OCI-LY1 (cell line): ENCODE measurements around the gene TCERG1L.
"Not testable (repeated sequence)": the region's sequence is repeated elsewhere in the genome, so short reads cannot be mapped to it uniquely, and the experiment has no call there.

Experiments used
- H2AFZ ChIP-seq: fragments of 200-600 bp; sonication (generic), shearing (Covaris generic); 2 replicates; pipeline ENCODE4 v1.6.0; 2014; ENCODE audit warnings: antibody characterized with exemption, mild to moderate bottlenecking, low read length
- H3F3A ChIP-seq: fragments of 200-600 bp; sonication (generic), shearing (Covaris generic); 2 replicates; pipeline ENCODE4 v1.6.0; 2014; ENCODE audit warnings: mild to moderate bottlenecking, antibody characterized with exemption, low read length, moderate library complexity; ENCODE audit not compliant: insufficient read depth
- H3K27ac ChIP-seq: fragments of 200-600 bp; sonication (generic); 2 replicates; pipeline ENCODE4 v1.5.1; 2014; ENCODE audit warnings: low read length, mixed run types, mild to moderate bottlenecking, low read depth; ENCODE audit not compliant: poor library complexity, severe bottlenecking
- H3K27me3 ChIP-seq: fragments of 200-600 bp; sonication (generic); 2 replicates; pipeline ENCODE4 v1.6.0; 2014; ENCODE audit warnings: antibody characterized with exemption, mild to moderate bottlenecking, low read length, moderate library complexity; ENCODE audit not compliant: insufficient read depth
- H3K36me3 ChIP-seq: fragments of 200-600 bp; sonication (generic); 2 replicates; pipeline ENCODE4 v1.6.1; 2014; ENCODE audit warnings: mild to moderate bottlenecking, antibody characterized with exemption, low read length, moderate library complexity, mixed read lengths; ENCODE audit not compliant: insufficient read depth
- H3K4me1 ChIP-seq: fragments of 200-600 bp; sonication (generic); 2 replicates; pipeline ENCODE4 v1.5.1; 2014; ENCODE audit warnings: mild to moderate bottlenecking, low read length, moderate library complexity; ENCODE audit not compliant: insufficient read depth, severe bottlenecking
- H3K4me2 ChIP-seq: fragments of 200-600 bp; sonication (generic), shearing (Covaris generic); 2 replicates; pipeline ENCODE4 v1.6.1; 2014; ENCODE audit warnings: low read length
- H3K4me3 ChIP-seq: fragments of 200-600 bp; sonication (generic); 2 replicates; pipeline ENCODE4 v1.5.1; 2014; ENCODE audit warnings: low read length, low read depth, mild to moderate bottlenecking, mixed read lengths; ENCODE audit not compliant: poor library complexity, severe bottlenecking
- H3K79me2 ChIP-seq: fragments of 200-600 bp; shearing (Covaris generic); 2 replicates; pipeline ENCODE4 v1.6.1; 2016; ENCODE audit warnings: mixed run types, low read length, mixed read lengths; ENCODE audit not compliant: insufficient read depth
- H3K9ac ChIP-seq: fragments of 200-600 bp; sonication (generic), shearing (Covaris generic); 2 replicates; pipeline ENCODE4 v1.6.1; 2014; ENCODE audit warnings: mild to moderate bottlenecking, low read length, mixed read lengths
- H3K9me2 ChIP-seq: fragments of 200-600 bp; sonication (generic), shearing (Covaris generic); 2 replicates; pipeline ENCODE4 v1.6.1; 2014; ENCODE audit warnings: low read depth, mild to moderate bottlenecking, low read length, mixed read lengths
- H3K9me3 ChIP-seq: fragments of 200-600 bp; shearing (Covaris generic); 2 replicates; pipeline ENCODE4 v1.6.1; 2014; ENCODE audit warnings: low read length, mixed read lengths
- H4K20me1 ChIP-seq: fragments of 200-600 bp; sonication (generic), shearing (Covaris generic); 2 replicates; pipeline ENCODE4 v1.6.0; 2016; ENCODE audit warnings: mild to moderate bottlenecking, low read length; ENCODE audit not compliant: insufficient read depth
- EZH2 ChIP-seq: fragments of 200-600 bp; sonication (generic), shearing (Covaris generic); IDR thresholded peaks from 2 replicates; pipeline ENCODE4 v1.8.0; 2017; ENCODE audit warnings: borderline replicate concordance, mixed run types, mild to moderate bottlenecking, antibody characterized with exemption, low read length, moderate library complexity, mixed read lengths
- TF ChIP-seq, protein P1 (sequence below): fragments of 200-600 bp; sonication (generic), shearing (Covaris generic); IDR thresholded peaks from 2 replicates; pipeline ENCODE4 v1.5.1; 2017; ENCODE audit warnings: mild to moderate bottlenecking, antibody characterized with exemption, low read length, moderate library complexity, mixed read lengths

Gene TCERG1L

DNA sequence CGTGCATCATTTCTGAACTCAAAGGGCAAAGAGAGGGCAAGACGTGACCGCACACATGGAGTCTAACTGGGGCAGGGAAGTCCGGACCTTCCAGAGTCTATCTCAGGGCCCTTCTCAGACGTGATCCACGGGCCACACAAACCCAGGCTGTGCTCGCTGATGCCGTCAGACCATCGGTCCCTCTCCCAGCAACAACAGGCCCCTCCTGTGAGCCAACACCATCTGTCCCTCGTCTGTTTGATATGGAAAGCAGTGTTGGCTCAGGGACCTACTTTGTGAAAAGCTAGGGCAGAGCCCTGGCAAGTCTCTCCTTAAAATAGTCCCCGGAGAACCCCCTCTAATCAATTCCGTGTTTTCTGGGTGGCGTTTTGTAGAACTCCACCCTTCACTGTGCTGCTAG is 208.8 kb downstream of the TCERG1L start:
- H3K79me2 ChIP-seq: no peaks in the 10 kb centered on the region
- H4K20me1 ChIP-seq: no peaks in the 10 kb centered on the region
- H3K27me3 ChIP-seq: no peaks in the 10 kb centered on the region
- no peak overlapping the region for H3K27ac ChIP-seq
- no peak overlapping the region for H2AFZ ChIP-seq
- H3K9ac ChIP-seq: no peak overlapping the region
- TF ChIP-seq EZH2: no peak
- TF ChIP-seq, protein P1, sequence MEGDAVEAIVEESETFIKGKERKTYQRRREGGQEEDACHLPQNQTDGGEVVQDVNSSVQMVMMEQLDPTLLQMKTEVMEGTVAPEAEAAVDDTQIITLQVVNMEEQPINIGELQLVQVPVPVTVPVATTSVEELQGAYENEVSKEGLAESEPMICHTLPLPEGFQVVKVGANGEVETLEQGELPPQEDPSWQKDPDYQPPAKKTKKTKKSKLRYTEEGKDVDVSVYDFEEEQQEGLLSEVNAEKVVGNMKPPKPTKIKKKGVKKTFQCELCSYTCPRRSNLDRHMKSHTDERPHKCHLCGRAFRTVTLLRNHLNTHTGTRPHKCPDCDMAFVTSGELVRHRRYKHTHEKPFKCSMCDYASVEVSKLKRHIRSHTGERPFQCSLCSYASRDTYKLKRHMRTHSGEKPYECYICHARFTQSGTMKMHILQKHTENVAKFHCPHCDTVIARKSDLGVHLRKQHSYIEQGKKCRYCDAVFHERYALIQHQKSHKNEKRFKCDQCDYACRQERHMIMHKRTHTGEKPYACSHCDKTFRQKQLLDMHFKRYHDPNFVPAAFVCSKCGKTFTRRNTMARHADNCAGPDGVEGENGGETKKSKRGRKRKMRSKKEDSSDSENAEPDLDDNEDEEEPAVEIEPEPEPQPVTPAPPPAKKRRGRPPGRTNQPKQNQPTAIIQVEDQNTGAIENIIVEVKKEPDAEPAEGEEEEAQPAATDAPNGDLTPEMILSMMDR: no peak
- H3K9me2 ChIP-seq: no peaks in the 10 kb centered on the region
- no peaks in the 10 kb centered on the region for H3K4me1 ChIP-seq
- H3K4me2 ChIP-seq: no peak overlapping the region
- H3K36me3 ChIP-seq: no peaks in the 10 kb centered on the region
- H3F3A ChIP-seq: no peaks in the 10 kb centered on the region
- no peak overlapping the region for H3K4me3 ChIP-seq
- H3K9me3 ChIP-seq: no peaks in the 10 kb centered on the region

DNA sequence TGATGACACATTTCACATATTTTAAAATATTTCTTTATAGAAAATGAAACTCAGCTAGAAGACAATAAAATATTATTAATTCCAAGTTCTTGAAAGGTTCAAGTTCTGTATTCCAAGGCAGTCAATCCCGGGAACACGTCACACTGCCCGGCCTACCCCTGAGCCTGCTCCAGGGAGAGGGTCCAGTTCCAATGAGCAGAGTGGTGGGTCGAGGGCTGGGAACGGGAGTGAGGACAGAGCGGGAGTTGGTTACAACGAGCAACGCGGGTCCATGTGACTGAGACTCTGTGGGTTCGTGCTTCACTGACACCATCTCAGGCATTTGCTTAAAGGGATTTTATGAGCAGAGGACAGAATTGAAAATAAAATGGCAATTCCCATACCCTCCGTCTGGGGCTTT is 209.4 kb downstream of the TCERG1L start:
- Histone ChIP-seq H3K9me3 (no peaks in the 10 kb centered on the region), H3F3A (no peaks in the 10 kb centered on the region), H3K9ac (no peak overlapping the region), H3K4me3 (no peak overlapping the region), H4K20me1 (no peaks in the 10 kb centered on the region), H2AFZ (no peak overlapping the region), H3K27me3 (no peaks in the 10 kb centered on the region), H3K4me2 (no peak overlapping the region), H3K4me1 (no peaks in the 10 kb centered on the region), H3K9me2 (no peaks in the 10 kb centered on the region), H3K36me3 (no peaks in the 10 kb centered on the region), H3K79me2 (no peaks in the 10 kb centered on the region), H3K27ac (no peak overlapping the region)
- TF ChIP-seq, protein P1: no peak
- TF ChIP-seq EZH2: no peak

DNA sequence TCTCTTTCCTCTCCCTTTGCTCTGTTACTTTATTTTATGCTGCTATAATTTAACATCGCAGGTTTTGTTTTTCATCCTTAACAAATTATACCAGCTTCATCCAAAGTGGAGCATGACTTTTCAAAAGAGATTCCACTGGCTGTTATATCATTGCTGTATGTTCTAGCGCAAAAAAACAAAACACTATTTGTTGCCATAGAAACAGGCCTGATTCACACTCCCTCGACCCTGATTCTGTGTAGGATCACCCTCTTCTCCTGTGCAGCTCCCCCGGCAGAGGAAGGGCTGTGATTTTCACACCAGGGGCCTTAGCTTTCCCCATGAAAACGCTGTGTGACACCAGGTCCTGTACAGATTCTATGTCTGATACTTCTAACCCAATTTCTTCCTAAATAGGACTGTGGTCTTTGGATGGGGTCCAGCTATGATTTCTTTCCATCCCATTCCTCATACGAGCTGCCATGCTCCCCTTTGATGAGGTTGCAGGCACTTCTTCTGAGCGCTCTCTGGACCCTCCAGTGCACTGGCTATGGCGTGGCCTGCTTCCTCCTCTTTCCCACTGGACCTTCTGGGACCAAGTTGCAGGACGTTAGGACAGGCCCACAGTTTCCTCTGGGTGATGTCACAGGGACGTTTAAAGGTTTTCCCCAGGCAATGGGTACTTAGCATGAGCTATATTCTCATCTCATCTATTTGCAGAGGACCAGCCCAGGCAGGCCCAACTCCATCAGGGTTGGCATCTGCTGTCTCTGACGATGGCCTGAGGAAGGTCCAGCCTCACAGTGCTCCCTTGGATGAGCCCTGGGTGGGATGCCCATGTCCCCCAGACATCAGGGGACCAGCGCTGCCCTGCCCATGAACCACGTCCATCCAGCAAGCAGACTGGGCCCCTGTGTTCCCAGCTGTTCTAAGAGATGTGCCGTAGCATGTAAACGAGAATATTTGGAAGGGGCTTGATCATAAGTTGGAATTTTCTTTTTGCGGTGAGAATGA is 210.8 kb downstream of the TCERG1L start:
- H3K36me3 ChIP-seq, H3K9ac ChIP-seq, H3K4me1 ChIP-seq, H3K79me2 ChIP-seq, H3F3A ChIP-seq, H3K27ac ChIP-seq, H3K27me3 ChIP-seq, H3K4me2 ChIP-seq, H4K20me1 ChIP-seq, H2AFZ ChIP-seq, H3K9me2 ChIP-seq, H3K9me3 ChIP-seq, H3K4me3 ChIP-seq: not testable (repeated sequence)
